Umbilical cord (tissue), 2 donors: ENCODE data around the gene FNTB. TPM values are rescaled to one million over a fixed set of nuclear protein-coding genes. Genes with fewer than 3 reads are reported as not detected.

Experiments
- DNase-seq: peaks from one replicate; pipeline ENCODE4 v3.0.0-alpha.2; 2015; ENCODE audit warnings: low spot score
- total RNA-seq: library from RNA; depleted of rRNA; stranded (reverse); fragments of >200 nt; gene quantifications from one replicate; pipeline ENCODE4 v1.2.3, GENCODE V29; 2014; ENCODE audit warnings: low replicate concordance; ENCODE audit not compliant: insufficient read depth

Gene FNTB
- total RNA-seq, 1 donor from 2014 or later: 5.5 TPM

GRCh38 chr14:64979336-64980074 lies 7.2 kb upstream of the FNTB start:
- DNase-seq: peak; percentile 19

- peak; percentile 76 for DNase-seq
Measured at GRCh38 chr14:64983439-64984310, 3.0 kb upstream of the FNTB start.

DNA sequence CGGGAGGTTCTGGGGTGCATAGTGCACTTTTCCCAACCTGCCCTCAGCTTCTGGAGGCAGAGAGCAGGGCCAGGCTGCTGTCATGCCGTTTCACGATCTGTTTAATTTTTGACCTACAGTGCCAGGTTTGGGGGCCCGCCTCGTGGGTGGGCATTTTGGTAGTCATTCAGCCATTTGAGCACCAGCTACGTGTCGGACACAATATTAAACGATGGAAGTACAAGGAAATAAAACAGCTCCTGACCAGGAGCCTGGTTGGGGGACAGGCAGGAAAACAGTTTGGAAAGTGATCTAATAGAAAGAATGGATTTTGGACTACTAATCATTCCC lies 708 bp downstream of the FNTB start:
- DNase-seq: no peak

DNA sequence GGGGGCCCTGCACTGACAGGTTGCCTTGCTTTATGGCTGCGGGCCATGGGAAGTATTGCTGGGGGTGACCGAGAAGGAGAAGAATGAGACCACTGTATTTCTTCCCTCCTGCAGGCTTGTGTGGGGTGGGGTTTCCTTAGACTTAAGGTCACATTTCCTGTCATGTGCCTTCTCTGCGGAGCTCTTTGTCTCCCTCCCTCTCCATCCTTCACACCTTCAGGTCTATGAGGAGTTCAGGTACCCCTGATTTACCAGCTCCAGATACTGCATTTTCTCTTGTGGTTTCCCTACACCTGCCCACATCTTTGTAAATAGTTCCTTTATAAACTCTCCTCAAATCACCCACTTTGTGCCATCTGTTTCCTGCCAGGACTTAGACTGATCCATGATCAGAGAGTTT lies 3.6 kb downstream of the FNTB start:
- DNase-seq: no peak

DNA sequence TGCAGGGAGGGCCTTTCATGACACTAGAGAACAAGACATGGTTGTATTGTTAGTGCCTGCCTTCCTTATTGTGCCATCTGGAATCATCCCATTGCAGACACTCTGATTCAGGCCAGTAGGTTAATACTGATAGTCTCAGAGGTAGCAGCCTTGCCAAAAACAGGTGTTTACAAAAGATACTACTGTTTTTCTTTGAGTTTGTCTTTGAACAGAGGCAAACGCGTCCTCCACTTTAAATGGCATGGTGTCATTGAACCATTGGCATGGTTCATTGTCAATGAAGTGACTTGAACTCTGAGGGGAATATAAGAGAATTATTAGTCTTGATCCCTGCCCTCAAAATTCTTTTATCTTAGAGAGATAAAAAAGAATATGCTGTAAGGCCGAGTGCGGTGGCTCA lies 4.2 kb downstream of the FNTB start:
- no peak for DNase-seq

DNA sequence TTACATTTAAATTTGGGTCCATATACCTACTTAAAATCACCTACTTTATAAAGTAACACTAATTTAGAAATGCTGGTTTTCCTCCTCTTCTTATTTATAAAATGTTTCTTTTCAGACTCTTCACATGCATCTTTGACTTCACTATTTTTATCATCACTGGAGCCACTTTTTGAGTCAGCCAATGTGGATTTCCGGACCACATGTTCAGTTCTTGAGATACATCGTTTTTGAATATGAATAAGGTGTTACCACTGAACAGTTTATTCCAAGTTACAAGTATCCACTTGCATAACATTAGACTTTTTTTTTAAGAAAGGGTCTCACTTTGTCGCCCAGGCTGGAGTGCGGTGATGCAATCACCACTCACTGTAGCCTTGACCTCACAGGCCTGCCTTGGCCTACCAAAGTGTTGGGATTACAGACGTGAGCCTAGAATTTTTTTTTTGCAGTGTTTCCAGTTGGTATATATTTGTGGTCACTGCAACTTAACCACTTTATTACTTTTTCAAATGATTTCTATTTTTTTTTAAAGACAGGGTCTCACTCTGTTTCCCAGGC lies 5.7 kb downstream of the FNTB start:
- no peak for DNase-seq

- DNase-seq: no peak
Measured at GRCh38 chr14:64993266-64993930, 6.7 kb downstream of the FNTB start.

GRCh38 chr14:64994540-64994939 lies 7.8 kb downstream of the FNTB start:
- no peak for DNase-seq

DNA sequence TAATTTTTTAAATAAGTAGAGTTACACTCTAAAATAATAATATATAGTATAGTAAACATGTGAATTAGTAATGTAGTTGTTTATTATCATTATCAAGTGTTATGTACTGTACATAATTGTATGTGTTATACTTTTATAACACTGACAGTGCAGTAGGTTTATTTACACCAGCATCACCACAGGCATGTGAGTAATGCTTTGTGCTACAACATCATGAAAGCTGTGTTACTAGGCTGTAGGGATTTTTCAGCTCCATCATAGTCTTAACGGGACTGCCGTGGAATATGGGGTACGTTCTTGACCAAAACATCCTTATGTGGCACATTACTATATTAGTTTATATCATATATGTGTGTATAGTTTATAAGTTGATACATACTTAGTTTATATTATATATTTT lies 8.6 kb downstream of the FNTB start:
- no peak for DNase-seq

- DNase-seq: peak; percentile 38
Measured at GRCh38 chr14:64997108-64997794, 10.6 kb downstream of the FNTB start.

DNA sequence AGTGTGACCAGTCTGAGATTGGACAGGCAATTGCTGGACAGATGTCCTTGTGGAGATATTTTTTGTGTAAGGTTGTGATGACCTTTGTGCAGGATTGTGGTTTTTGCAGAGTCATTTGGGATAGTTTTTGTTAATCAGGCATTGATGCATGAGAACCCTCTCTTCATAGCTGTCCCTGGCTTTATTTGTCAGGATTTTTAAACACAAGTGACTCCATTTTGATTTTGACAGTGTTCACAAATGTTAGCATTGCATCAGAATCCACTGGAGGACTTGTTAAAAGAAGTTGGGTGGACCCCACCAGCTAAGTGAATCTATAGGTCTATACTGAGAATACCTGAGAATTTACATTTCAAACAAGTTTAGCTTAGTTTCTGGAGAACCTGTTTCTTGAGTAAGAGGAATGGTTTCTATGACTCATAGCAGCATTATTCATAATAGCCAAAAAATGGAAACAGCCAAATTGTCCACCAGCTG lies 11.8 kb downstream of the FNTB start:
- peak; percentile 27 for DNase-seq

DNA sequence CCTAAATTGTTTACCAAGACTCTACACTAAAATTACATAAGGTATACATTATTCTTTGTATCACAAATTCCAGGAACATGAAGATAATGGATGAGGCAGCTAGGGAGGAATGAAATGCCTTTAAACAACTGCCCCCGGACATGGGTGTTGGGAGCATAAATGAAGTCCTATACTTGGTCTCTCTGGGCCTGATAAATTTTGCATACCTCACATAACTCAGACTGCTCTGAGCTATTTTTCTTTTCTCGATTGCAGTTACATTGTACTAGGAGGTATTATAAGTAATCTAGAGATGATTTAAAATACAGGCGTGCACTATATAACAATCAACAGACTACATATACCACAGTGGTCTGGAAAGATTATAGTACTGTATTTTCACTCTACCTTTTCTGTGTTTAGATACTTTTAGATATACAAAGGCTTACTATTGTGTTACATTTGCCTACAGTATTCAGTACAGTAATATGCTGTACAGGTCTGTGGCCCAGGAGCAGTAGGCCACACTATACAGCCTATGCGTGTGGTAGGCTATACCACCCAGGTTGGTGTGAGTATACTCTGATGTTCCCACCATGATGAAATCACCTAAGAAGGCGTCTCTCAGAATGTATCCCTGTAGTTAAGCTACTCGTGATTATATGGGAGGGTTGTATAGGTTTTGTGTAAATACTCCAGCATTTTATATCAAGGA lies 14.3 kb downstream of the FNTB start:
- DNase-seq: peak; percentile 53

DNA sequence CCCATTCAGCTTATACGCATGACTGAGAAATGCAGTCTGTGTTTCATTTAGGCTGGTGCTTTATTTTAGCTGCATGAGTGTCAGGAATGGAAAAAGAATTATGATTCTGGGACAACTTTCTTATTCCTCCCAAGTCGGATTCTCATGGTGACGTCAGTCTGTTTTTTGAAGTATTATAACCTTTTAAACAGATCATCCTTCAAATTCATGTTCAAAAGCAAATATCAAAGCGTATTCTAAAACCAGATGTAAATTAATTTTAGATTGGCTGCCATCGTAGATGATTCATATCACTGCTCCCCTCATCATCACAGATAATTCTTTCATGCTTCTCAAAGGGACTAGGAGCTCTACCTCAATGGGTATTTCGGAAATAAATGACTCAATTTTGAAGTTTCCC lies 15.0 kb downstream of the FNTB start:
- DNase-seq: peak; percentile 86

- peak; percentile 20 for DNase-seq
Measured at GRCh38 chr14:65002586-65003210, 16.0 kb downstream of the FNTB start.

GRCh38 chr14:65003394-65003793 lies 16.7 kb downstream of the FNTB start:
- no peak for DNase-seq

GRCh38 chr14:65006261-65006721 lies 19.6 kb downstream of the FNTB start:
- DNase-seq: no peak

GRCh38 chr14:65007202-65007601 lies 20.5 kb downstream of the FNTB start:
- DNase-seq: no peak

DNA sequence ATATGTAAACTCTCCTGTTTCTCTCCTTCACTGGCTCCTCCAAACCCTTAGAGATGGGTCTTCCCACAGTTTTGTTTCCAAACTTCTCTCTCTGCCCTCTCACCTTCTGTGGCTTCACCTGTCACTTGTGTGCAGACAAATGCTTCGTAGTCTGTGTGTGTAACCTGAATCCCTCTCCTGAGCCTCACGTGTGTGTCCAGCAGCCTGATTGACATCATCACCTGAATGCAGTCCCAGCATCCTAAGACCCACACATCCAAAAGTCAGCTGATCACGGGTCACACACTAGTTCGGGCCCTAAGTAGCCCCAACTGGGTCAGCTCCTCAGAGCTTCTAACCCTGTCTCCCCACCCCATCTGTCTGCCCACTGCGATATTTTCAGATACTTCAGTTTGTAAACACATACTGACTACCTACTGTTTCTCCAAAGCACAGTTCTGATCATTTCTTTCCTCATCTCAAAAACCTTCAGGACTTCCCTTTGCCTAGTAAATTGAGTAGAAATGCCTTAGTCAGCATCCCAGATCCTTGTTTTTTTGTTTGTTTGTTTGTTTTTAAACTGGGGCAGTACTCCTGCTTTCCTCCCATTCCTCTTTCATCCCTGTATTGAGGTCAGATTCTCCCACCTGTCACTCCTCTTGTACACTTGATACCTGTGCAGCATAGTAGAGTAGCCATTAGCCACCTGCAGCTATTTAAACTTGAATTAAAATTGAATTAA lies 23.7 kb downstream of the FNTB start:
- DNase-seq: no peak

GRCh38 chr14:65011538-65011937 lies 24.8 kb downstream of the FNTB start:
- DNase-seq: no peak

DNA sequence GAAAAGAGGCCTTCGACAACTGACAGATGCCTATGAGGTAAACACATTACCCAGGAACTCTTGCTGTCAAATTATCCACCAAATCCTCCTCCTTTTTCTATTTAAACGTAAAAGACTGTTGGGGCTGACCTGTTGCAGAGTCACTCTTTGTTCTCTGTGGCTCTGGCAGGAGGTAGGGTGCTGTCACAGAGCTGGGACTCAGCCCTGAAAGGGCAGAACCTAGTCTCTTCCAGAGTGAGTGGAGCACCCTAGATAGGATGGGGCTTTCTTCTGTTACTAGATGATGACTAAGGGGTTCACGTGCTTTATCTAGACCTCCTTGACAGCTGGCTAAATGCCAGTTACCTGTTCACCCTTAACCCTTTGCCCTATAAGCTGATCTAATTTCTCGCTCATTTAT lies 25.7 kb downstream of the FNTB start:
- no peak for DNase-seq
